Ishikawa (cell line): ENCODE data around the gene WNK2.

ENCODE experiments used
- TAF1 ChIP-seq: IDR thresholded peaks from 2 replicates; pipeline ENCODE4 v1.6.1; 2012; ENCODE audit warnings: low read depth, mild to moderate bottlenecking
- USF1 ChIP-seq: IDR thresholded peaks from 2 replicates; pipeline ENCODE4 v1.6.1; 2012

DNA sequence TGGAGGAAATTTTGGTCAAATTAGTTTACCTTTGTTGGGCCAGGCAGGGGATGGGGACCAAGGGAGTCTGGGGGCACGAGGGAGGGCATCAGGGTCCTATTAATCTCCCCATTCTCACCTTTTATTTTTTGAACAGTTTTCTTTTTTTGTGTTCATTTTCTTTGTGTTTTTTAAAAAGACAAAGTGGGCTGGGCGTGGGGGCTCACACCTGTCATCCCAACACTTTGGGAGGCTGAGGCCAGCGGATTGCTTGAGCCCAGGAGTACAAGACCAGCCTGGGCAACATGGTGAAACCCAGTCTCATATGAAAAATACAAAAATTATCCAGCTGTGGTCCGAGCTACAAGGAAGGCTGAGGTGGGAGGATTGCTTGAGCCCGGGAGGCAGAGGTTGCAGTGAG is 103.7 kb downstream of the WNK2 start:
- no peak for TF ChIP-seq TAF1
- TF ChIP-seq USF1, result no peak
